ENCODE measurements around the gene DGCR8.

DGCR8 gene

DNA sequence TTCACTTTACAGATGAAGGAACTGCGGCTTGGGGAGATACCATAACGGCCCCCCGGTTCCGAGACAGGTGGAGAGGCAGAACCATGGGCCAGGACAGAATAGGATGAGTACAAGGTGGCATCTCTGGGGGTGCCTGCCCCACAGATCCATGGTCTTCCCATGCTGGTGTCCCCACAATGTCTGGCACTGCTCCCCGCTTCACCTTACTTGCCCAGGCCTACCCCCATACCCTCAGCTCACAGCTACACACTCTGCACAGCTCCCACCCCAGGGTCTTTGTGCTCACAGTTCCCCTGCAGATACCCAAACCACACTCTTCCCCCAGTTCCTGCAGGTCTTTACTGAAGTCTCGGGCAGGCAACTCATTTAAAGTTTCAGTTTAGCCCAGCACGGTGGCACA is 11.4 kb upstream of the DGCR8 start:
- no peak for DNase-seq (ENCODE audit: low read depth)
- no peak overlapping the region for H3K4me3 ChIP-seq (ENCODE audit: low read depth, low read length)
- TF ChIP-seq, protein P1, sequence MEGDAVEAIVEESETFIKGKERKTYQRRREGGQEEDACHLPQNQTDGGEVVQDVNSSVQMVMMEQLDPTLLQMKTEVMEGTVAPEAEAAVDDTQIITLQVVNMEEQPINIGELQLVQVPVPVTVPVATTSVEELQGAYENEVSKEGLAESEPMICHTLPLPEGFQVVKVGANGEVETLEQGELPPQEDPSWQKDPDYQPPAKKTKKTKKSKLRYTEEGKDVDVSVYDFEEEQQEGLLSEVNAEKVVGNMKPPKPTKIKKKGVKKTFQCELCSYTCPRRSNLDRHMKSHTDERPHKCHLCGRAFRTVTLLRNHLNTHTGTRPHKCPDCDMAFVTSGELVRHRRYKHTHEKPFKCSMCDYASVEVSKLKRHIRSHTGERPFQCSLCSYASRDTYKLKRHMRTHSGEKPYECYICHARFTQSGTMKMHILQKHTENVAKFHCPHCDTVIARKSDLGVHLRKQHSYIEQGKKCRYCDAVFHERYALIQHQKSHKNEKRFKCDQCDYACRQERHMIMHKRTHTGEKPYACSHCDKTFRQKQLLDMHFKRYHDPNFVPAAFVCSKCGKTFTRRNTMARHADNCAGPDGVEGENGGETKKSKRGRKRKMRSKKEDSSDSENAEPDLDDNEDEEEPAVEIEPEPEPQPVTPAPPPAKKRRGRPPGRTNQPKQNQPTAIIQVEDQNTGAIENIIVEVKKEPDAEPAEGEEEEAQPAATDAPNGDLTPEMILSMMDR (IDR thresholded peaks at IDR 0.05; ENCODE audit: control insufficient read depth, extremely low read depth, insufficient read depth), result no peak

DNA sequence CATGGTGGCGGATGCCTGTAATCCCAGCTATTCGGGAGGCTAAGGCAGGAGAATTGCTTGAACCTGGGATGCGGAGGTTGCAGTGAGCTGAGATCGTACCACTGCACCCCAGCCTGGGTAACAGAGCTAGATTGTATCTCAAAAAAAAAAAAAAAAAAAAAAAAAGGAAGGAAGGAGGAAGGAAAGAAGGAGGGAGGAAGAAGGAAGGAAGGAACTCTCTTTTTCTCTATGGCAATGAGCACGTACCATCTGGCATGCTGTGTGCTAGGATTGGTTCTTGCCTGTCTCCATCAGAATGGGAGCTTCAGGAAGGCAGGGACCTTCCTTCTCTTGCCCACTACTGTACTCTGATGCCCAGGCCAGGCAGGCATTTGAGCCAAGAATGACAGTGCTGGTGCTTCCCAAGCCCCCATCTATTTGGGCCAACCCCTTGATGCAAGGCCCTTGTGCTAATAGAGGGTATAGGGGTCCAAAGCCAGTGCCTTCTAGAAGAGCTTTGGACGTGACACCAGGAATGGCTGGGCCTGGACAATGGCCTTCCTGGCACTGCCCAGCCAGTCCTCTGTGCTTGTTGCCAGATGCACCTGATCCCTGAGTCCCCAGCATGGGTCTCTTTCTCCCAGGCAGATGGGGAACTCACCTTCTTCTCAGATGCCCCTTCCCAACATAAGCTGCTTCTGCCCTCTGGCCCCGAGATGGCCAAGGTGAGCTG is 10.6 kb upstream of the DGCR8 start:
- TF ChIP-seq, protein P1 (IDR thresholded peaks at IDR 0.05; ENCODE audit: control insufficient read depth, extremely low read depth, insufficient read depth), result no peak
- DNase-seq (ENCODE audit: low read depth), result no peak
- no peak overlapping the region for H3K4me3 ChIP-seq (ENCODE audit: low read depth, low read length)

DNA sequence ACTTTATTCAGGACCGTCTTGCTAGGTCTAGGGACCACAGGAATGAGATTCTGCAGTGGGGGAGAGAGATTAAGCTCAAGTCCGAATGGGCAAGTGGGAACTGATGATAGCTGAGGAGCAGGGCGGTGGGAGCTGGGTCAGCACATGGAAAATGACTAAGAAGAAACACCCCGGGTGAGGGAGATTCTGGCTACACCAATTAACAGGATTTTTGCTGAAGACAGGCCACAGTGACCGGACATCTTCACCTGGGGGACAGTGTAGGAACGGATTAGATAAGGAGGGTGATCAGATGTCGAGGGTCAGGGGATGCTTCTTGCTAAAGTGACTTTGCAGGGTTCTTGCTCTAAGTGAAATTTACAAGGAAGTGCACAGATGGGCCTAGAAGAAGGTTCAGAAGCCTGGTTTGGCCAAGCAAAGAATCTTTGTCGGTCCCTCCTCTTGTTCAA is 8.5 kb upstream of the DGCR8 start:
- DNase-seq (ENCODE audit: low read depth), result no peak
- no peak overlapping the region for H3K4me3 ChIP-seq (ENCODE audit: low read depth, low read length)
- TF ChIP-seq, protein P1 (IDR thresholded peaks at IDR 0.05; ENCODE audit: control insufficient read depth, extremely low read depth, insufficient read depth), result no peak

DNA sequence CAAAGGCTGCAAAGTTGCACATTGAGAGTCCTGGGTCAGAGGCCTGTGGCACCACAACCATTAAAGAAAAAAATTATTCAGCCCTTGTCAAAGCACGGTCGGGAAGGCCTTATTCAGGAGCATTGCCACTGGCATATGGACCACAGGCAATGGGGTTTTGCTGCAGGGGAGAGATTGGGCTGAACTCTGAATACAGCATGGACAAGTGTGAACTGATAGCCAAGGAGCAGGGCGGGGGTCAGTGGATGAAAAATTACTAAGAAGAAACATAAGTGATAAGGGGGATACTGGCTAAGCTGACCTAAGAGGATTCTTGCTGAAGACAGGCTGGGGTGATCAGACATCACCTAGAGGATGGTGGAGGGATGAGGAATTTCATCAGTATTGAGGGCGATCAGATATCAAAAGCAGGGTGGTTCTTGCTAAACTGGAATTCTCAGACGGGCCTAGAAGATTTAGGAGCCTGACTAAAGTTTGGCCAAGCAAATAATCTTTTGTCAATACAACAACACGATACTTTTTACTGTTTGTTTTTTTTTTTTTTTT is 3.3 kb upstream of the DGCR8 start:
- TF ChIP-seq, protein P1 (IDR thresholded peaks at IDR 0.05; ENCODE audit: control insufficient read depth, extremely low read depth, insufficient read depth), result no peak
- no peak for DNase-seq (ENCODE audit: low read depth)
- H3K4me3 ChIP-seq (ENCODE audit: low read depth, low read length), result no peak overlapping the region

DNA sequence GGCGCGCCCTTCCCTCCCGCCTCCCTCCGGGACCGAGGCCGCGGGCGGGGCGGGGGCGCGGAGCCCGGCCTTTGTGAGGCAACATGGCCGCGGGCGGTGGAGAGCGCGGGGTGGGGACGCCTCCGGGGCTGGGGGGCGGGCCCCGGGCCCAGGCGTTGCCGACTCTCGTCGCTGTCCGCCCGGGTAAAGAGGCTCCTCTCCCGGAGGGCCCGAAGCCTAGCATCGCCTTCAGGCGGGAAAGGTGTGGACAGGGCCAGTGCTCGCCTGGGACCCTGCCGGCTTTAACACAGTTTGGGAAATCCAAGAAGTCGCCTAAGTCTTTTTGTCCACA is 369 bp downstream of the DGCR8 start:
- DNase-seq (ENCODE audit: low read depth), result no peak
- H3K4me3 ChIP-seq (ENCODE audit: low read depth, low read length), result peak overlapping the region; percentile 78
- TF ChIP-seq, protein P1 (IDR thresholded peaks at IDR 0.05; ENCODE audit: control insufficient read depth, extremely low read depth, insufficient read depth), result no peak

DNA sequence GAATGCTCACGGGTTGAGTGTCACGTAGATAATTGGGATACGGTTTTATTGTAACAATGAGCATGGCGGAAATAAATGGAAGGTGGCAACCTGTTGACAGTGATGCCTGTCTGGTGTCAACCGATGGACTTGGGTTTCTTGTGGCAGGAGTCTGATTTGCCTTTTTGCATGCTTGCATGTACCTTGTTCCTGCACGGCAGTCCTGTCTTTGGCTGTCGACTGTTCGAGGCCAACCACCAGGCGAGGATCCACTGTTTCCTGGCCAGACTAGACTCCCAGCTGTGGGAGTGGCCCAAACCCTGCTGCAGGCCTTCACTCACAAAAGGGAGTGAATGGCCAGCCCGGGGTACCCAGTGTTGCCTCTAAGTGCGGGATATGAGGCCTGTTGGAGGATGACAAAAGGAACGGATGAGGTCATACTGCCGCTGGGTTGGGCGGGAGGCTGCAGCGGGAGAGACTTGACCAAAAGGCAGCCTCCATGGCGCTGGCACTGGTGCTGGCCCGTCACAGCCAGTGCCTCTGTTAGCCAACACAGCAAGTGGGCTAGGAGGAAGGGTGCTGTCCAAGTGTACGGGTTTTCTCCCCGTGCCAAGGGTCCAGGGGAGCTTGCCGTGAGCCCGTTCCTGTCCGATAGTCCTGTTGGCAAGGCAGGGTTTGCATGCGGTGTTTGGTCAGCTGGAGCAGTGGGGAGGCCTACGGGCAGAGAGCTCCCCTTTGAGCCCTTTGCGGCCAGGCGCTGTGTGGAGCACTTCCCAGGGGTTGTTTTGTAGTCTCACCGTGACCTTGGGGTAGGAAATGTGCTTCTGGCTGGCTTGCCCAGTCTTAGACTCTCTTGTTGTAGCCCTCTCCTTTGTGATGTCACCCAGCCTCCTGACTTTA is 974 bp downstream of the DGCR8 start:
- TF ChIP-seq, protein P1 (IDR thresholded peaks at IDR 0.05; ENCODE audit: control insufficient read depth, extremely low read depth, insufficient read depth), result no peak
- peak; percentile 32 for DNase-seq (ENCODE audit: low read depth)
- H3K4me3 ChIP-seq (ENCODE audit: low read depth, low read length), result peak overlapping the region; percentile 78

Data from LNCaP clone FGC (cell line).